Tibial nerve (tissue), 4 donors: ENCODE results near the gene POU6F2. TPM values are rescaled to one million over a fixed set of nuclear protein-coding genes. Genes with fewer than 3 reads are reported as not detected.

Experiments
- DNase-seq, 2 donors: peaks; one replicate each; pipeline ENCODE4 v3.0.0-alpha.2; 2019; ENCODE audit warnings: low spot score in 2 of 2
- H3K27ac ChIP-seq, 4 donors: fragments of 200-600 bp; sonication (generic) in 3 of 4; one replicate each; pipeline ENCODE4 v1.5.1; 2017 to 2019; ENCODE audit warnings: mild to moderate bottlenecking in 1 of 4
- H3K27me3 ChIP-seq, 2 donors: fragments of 200-600 bp; sonication (generic) in 1 of 2; one replicate each; pipeline versions ENCODE4 v1.5.1 to v1.6.0; 2017 to 2019
- H3K36me3 ChIP-seq, 3 donors: fragments of 200-600 bp; sonication (generic); one replicate each; pipeline ENCODE4 v1.5.1; 2018 to 2019
- H3K4me1 ChIP-seq, 4 donors: fragments of 200-600 bp; sonication (generic) in 3 of 4; one replicate each; pipeline ENCODE4 v1.5.1; 2017 to 2019
- H3K4me3 ChIP-seq, 4 donors: fragments of 200-600 bp; sonication (generic) in 3 of 4; one replicate each; pipeline ENCODE4 v1.5.1; 2017 to 2019; ENCODE audit warnings: mild to moderate bottlenecking in 1 of 4, moderate library complexity in 1 of 4
- H3K9me3 ChIP-seq, 4 donors: fragments of 200-600 bp; sonication (generic) in 3 of 4; one replicate each; pipeline ENCODE4 v1.5.1; 2017 to 2019
- EP300 ChIP-seq, 2 donors: sonication (generic); formaldehyde crosslinking; IDR thresholded peaks; one replicate each; pipeline ENCODE4 v1.6.1; 2017; ENCODE audit warnings: antibody characterized with exemption in 2 of 2, mild to moderate bottlenecking in 1 of 2
- POLR2A ChIP-seq, 2 donors: fragments of 450-650 bp; IDR thresholded peaks; one replicate each; pipeline ENCODE4 v1.6.1; 2017; ENCODE audit warnings: antibody characterized with exemption in 2 of 2, mild to moderate bottlenecking in 2 of 2, moderate library complexity in 2 of 2
- WGBS, 2 donors: methylation state at CpG; one replicate each; pipeline ENCODE4 v1.1.5; 2018; 5-methylcytosine and 5-hydroxymethylcytosine counted together
- total RNA-seq, 4 donors: library from RNA; depleted of rRNA; stranded (reverse); fragments of >200 nt; gene quantifications; one replicate each; pipeline ENCODE4 v1.1.0, GENCODE V29; 2016
- TF ChIP-seq, protein P1 (sequence below), 5 experiments: fragments of 200-600 bp in 3 of 5; fragments of 450-650 bp in 2 of 5; sonication (generic) in 3 of 5; IDR thresholded peaks; one replicate each; pipeline ENCODE4 v1.5.1; 2016 to 2019; ENCODE audit warnings: antibody characterized with exemption in 5 of 5, mild to moderate bottlenecking in 3 of 5, moderate library complexity in 2 of 5

The POU6F2 gene
- total RNA-seq, 4 donors from 2014 or later = 0.21 to 1.8 (median 1.3) TPM

DNA sequence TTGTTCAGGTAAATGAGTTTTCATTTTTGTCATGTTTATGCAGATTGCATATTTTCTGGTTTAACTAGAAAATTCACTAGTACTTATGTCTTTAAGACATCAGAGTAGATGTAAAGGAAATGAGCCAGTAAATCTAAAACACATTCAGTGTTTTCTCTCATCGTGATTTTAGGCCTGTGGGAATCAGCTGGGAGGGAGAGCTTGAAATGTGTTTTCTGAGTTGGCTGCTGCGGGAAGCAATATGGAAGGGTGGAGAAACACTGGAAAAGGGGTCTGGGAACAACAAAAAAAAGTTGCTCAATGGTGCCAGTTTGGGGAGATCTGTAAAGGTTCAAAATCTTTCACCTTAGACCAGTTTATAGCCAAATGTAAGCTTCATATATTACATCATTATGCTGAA, 284.1 kb downstream of the POU6F2 start:
- no peak for TF ChIP-seq EP300 (IDR thresholded peaks at IDR 0.05)
- TF ChIP-seq, protein P1, sequence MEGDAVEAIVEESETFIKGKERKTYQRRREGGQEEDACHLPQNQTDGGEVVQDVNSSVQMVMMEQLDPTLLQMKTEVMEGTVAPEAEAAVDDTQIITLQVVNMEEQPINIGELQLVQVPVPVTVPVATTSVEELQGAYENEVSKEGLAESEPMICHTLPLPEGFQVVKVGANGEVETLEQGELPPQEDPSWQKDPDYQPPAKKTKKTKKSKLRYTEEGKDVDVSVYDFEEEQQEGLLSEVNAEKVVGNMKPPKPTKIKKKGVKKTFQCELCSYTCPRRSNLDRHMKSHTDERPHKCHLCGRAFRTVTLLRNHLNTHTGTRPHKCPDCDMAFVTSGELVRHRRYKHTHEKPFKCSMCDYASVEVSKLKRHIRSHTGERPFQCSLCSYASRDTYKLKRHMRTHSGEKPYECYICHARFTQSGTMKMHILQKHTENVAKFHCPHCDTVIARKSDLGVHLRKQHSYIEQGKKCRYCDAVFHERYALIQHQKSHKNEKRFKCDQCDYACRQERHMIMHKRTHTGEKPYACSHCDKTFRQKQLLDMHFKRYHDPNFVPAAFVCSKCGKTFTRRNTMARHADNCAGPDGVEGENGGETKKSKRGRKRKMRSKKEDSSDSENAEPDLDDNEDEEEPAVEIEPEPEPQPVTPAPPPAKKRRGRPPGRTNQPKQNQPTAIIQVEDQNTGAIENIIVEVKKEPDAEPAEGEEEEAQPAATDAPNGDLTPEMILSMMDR (IDR thresholded peaks at IDR 0.05) = no peak
- TF ChIP-seq POLR2A (IDR thresholded peaks at IDR 0.05) = no peak
- WGBS, 2 donors = 68 to 74% methylated on average over 2 of the region's 2 CpGs
- no peaks in the 10 kb centered on the region for H3K36me3 ChIP-seq

DNA sequence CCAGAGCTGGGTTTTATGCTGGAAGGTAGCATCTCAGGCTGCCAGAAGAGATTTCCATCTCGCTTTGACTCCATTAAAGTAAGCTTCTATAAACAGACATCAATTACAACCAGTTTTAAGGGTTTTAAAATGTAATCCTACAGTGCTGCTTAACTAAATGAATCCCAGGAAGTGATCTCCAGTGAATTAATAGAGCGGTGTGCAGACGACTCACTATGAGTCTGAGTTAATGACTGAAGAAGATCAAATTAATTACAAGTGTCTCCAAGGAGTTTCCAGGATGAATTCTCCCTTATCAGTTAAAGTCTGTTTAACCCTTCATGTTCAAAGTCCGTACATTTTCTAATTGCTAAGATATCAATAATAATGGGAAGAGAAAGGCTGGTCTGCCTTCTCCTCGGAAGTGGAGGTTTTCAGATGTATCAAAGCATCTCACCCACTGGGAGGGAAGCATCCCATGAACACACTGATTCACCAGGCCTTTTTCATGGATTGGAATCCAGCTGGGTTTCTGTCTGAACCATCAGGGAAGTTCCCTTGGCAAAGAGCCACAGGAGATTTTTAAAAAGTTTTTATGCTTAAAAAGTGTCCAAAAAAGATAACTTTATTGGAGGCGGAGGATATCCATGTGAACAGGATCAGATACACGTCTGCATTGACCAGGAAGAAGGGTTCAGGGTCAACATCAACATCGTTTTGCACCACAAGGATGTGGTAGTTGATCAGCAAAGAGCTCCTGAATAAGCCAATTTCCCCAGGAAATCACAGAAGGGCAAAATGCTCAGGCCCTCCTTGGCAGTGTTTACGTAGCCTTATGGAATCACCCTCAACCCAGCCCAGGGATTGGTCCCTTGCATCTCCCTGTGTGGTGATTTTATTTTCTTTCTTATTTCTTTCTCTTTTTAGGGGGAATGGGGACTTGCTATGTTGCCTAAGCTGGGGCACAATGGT, 288.2 kb downstream of the POU6F2 start:
- 62 to 70% methylated on average over 9 of the region's 9 CpGs for WGBS, 2 donors
- H3K4me1 ChIP-seq = no peaks in the 10 kb centered on the region
- no peak overlapping the region for H3K27ac ChIP-seq
- TF ChIP-seq POLR2A (IDR thresholded peaks at IDR 0.05) = no peak
- TF ChIP-seq, protein P1 (IDR thresholded peaks at IDR 0.05) = no peak
- H3K27me3 ChIP-seq = no peaks in the 10 kb centered on the region
- H3K4me3 ChIP-seq = no peak overlapping the region
- no peaks in the 10 kb centered on the region for H3K9me3 ChIP-seq
- DNase-seq = no peak
- no peaks in the 10 kb centered on the region for H3K36me3 ChIP-seq

More for the DNA sequence above, 284.1 kb downstream of the POU6F2 start:
- H3K27ac ChIP-seq = no peak overlapping the region
- H3K27me3 ChIP-seq = no peaks in the 10 kb centered on the region
- no peaks in the 10 kb centered on the region for H3K4me1 ChIP-seq
- no peaks in the 10 kb centered on the region for H3K9me3 ChIP-seq
- no peak overlapping the region for H3K4me3 ChIP-seq
- no peak for DNase-seq

DNA sequence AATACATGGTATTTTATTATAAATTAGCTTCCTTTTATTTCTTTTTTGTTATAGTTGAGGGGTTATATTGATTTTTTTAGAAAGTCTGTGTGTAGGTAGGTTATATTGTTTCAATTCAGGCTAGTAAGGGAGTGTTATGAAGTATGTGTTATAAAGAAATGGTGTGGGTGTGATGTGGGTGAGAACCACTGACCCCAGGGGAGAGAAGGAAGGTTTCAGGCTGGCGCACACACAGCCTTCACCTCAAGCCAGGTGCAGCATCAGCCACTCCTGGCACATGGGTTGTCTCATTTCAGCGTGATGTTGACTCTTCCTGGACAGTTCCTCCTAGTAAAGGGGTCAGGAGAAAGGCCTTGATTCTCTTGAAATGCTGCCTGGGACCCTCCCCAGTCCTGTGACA, 291.3 kb downstream of the POU6F2 start:
- no peaks in the 10 kb centered on the region for H3K9me3 ChIP-seq
- no peak overlapping the region for H3K4me3 ChIP-seq
- no peak overlapping the region for H3K27ac ChIP-seq
- DNase-seq = no peak
- no peaks in the 10 kb centered on the region for H3K4me1 ChIP-seq
- WGBS, 2 donors = 59 to 76% methylated on average over 2 of the region's 2 CpGs
- no peaks in the 10 kb centered on the region for H3K36me3 ChIP-seq
- TF ChIP-seq EP300 (IDR thresholded peaks at IDR 0.05) (no peak), POLR2A (IDR thresholded peaks at IDR 0.05) (no peak)
- TF ChIP-seq, protein P1 (IDR thresholded peaks at IDR 0.05) = no peak
- no peaks in the 10 kb centered on the region for H3K27me3 ChIP-seq

DNA sequence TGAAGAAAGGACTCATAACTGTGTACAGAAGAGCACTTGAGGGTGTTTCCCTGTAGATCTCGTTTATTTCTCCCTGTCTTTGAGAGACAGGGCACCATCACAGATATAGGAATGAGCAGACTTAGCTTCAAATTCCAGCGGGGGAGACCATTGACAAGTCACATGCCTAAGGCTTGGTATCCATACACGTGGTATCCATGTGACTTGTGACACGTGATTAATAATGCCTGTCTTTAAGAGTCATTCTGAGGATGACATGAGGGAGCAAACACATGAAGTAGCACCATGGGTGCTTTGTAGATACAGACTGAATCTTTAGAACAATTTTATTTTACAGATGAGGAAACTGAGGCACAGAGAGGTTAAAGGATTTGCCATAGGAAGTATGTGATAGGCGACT, 292.3 kb downstream of the POU6F2 start:
- Histone ChIP-seq H3K9me3 (no peaks in the 10 kb centered on the region), H3K27ac (no peak overlapping the region), H3K27me3 (no peaks in the 10 kb centered on the region), H3K4me1 (no peaks in the 10 kb centered on the region), H3K4me3 (no peak overlapping the region), H3K36me3 (no peaks in the 10 kb centered on the region)
- DNase-seq = no peak
- TF ChIP-seq EP300 (IDR thresholded peaks at IDR 0.05) (no peak), POLR2A (IDR thresholded peaks at IDR 0.05) (no peak)
- TF ChIP-seq, protein P1 (IDR thresholded peaks at IDR 0.05) = no peak
- 85 to 93% methylated on average over 5 of the region's 5 CpGs for WGBS, 2 donors

DNA sequence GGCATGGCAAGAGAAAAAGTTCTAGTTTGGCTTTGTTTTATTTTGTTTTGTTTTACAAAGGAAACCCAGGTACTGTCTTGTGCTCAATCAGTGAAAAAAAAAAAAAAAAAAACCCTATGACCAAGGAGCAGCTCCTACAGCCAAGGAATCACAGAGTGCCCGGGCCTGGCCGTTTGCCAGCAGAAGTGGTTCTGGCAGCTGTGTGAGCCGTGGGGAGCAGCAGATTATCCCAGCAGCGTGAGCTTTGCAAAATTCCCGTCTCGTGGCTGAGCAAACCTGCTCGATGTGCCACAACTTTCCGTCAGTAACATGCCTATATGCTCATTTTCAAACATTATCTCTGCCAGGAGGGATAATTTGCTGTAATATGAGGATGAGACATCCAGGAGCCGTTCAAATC, 293.7 kb downstream of the POU6F2 start:
- H3K9me3 ChIP-seq = no peaks in the 10 kb centered on the region
- no peak for TF ChIP-seq POLR2A (IDR thresholded peaks at IDR 0.05)
- TF ChIP-seq EP300 (IDR thresholded peaks at IDR 0.05) = no peak
- TF ChIP-seq, protein P1 (IDR thresholded peaks at IDR 0.05) = no peak
- no peaks in the 10 kb centered on the region for H3K36me3 ChIP-seq
- 18 to 31% methylated on average over 9 of the region's 9 CpGs for WGBS, 2 donors
- no peak overlapping the region for H3K4me3 ChIP-seq
- DNase-seq = peak in 1 of 2 donors; percentile 40
- no peak overlapping the region for H3K27ac ChIP-seq
- no peaks in the 10 kb centered on the region for H3K27me3 ChIP-seq
- H3K4me1 ChIP-seq = no peaks in the 10 kb centered on the region
